Stimulated activated naive CD8-positive, alpha-beta T cell treated with anti-CD3 and anti-CD28 coated beads, Interleukin-15, Interleukin-2, amounts not matched to agents 100 ng/mL and 50 ng/mL, for 24 hours (primary cell): Measurements from ENCODE around the gene AP2A2.
"Not testable (repeated sequence)": the region's sequence is repeated elsewhere in the genome, so short reads cannot be mapped to it uniquely, and the experiment has no call there.

Experiments used
- H3K27ac Mint-ChIP-seq: one replicate; pipeline ENCODE4 v1.8.0; 2021; ENCODE audit warnings: mild to moderate bottlenecking, mixed read lengths
- H3K27me3 Mint-ChIP-seq: one replicate; pipeline ENCODE4 v1.8.0; 2021; ENCODE audit warnings: mixed read lengths
- H3K36me3 Mint-ChIP-seq: one replicate; pipeline ENCODE4 v1.8.0; 2021; ENCODE audit warnings: low read depth, mixed read lengths
- H3K4me1 Mint-ChIP-seq: one replicate; pipeline ENCODE4 v1.8.0; 2021; ENCODE audit warnings: low read depth, mixed read lengths
- H3K4me3 Mint-ChIP-seq: one replicate; pipeline ENCODE4 v1.8.0; 2021; ENCODE audit warnings: mild to moderate bottlenecking, mixed read lengths
- H3K9me3 Mint-ChIP-seq: one replicate; pipeline ENCODE4 v1.8.0; 2021; ENCODE audit warnings: mixed read lengths

Gene AP2A2

GRCh38 chr11:947744-948143 is 22.1 kb downstream of the AP2A2 start:
- Mint-ChIP-seq H3K27ac (no peak overlapping the region), H3K36me3 (peaks cover 50% of the 10 kb centered on the region), H3K4me1 (peaks cover 5% of the 10 kb centered on the region), H3K27me3 (no peaks in the 10 kb centered on the region), H3K9me3 (peaks cover 4% of the 10 kb centered on the region), H3K4me3 (no peak overlapping the region)

DNA sequence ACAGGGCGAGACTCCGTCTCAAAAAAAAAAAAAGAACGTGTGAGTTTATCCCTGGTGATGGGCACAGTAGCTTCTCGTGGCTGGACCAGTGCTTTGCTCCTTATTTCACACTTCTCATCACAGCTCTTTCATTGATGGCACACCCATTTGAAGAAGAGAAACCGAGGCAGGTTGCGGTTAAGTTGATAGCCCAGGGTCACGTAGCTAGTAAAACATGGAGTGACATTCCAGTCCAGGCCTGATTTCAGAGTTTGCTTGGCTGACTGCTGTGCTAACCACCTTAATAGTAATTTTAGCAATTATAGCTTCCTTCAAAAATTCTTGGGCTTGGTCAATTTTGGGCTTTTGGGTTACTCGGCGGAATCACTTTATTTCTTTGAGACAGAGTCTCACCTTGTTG is 25.8 kb downstream of the AP2A2 start:
- Mint-ChIP-seq H3K4me3 (no peak overlapping the region), H3K27ac (no peak overlapping the region), H3K9me3 (peaks cover 4% of the 10 kb centered on the region), H3K4me1 (peaks cover 29% of the 10 kb centered on the region), H3K36me3 (peaks cover 41% of the 10 kb centered on the region), H3K27me3 (no peaks in the 10 kb centered on the region)

DNA sequence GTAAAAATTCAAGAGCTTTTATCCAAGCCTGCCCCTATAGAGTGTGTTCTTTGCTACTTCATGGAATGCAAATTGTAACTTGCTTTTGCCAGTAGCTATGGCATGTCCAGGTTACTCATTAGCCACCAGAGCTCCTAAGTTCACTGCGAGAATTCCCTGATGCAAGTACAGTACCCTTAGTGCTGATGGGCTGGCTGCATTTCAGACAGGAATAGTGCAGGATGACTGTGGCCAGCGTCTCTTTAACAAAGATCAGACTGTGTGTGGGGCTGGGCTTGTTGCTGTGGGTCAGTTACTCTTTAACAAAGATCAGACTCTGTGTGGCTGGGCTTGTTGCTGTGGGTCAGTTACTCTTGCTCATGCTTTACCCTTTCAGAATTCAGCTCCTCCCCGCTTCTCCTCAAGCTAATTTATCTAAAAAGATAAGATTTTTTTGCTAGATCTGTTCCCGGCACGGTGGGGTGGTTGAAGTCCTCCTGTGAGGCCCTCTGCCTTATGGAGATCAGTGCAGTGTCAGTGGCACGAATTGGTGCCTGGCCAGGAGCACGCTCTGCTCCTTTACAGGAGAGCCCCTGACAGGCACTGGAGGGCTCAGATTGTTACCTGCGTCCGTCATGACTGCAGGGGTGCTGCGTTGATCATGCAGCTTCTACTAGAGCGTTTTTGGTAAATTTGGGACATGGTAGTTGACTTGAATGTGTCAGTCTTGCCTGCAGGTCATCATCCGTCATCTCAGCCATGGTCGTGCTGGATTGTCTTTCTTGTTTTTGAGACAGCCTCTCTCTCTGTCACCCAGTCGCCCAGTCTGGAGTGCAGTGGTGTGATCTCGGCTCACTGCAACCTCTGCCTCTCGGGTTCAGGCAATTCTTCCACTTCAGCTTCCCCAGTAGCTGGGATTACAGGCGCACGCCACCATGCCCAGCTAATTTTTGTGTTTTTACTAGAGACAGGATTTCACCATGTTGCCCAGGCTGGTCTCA is 27.0 kb downstream of the AP2A2 start:
- H3K27me3 Mint-ChIP-seq, result no peaks in the 10 kb centered on the region
- no peak overlapping the region for H3K27ac Mint-ChIP-seq

GRCh38 chr11:953512-953911 is 27.8 kb downstream of the AP2A2 start:
- H3K36me3 Mint-ChIP-seq, result peaks cover 30% of the 10 kb centered on the region
- peaks cover 29% of the 10 kb centered on the region for H3K4me1 Mint-ChIP-seq
- no peak overlapping the region for H3K4me3 Mint-ChIP-seq
- no peaks in the 10 kb centered on the region for H3K9me3 Mint-ChIP-seq
- no peak overlapping the region for H3K27ac Mint-ChIP-seq
- no peaks in the 10 kb centered on the region for H3K27me3 Mint-ChIP-seq

More for the DNA sequence above, 27.0 kb downstream of the AP2A2 start:
- Mint-ChIP-seq H3K4me1 (peaks cover 29% of the 10 kb centered on the region), H3K4me3 (no peak overlapping the region), H3K36me3 (peaks cover 37% of the 10 kb centered on the region), H3K9me3 (peaks cover 4% of the 10 kb centered on the region)

- Mint-ChIP-seq H3K36me3 (peaks cover 25% of the 10 kb centered on the region), H3K27me3 (no peaks in the 10 kb centered on the region), H3K4me1 (peaks cover 29% of the 10 kb centered on the region), H3K4me3 (no peak overlapping the region), H3K9me3 (no peaks in the 10 kb centered on the region), H3K27ac (peak overlapping the region; percentile 23)
Measured at GRCh38 chr11:954392-955153, 28.9 kb downstream of the AP2A2 start.

- H3K36me3 Mint-ChIP-seq, result peaks cover 16% of the 10 kb centered on the region
- peaks cover 29% of the 10 kb centered on the region for H3K4me1 Mint-ChIP-seq
- H3K27ac Mint-ChIP-seq, result no peak overlapping the region
- H3K4me3 Mint-ChIP-seq, result no peak overlapping the region
- H3K9me3 Mint-ChIP-seq, result no peaks in the 10 kb centered on the region
- H3K27me3 Mint-ChIP-seq, result no peaks in the 10 kb centered on the region
Measured at GRCh38 chr11:955154-956063, 29.7 kb downstream of the AP2A2 start.

DNA sequence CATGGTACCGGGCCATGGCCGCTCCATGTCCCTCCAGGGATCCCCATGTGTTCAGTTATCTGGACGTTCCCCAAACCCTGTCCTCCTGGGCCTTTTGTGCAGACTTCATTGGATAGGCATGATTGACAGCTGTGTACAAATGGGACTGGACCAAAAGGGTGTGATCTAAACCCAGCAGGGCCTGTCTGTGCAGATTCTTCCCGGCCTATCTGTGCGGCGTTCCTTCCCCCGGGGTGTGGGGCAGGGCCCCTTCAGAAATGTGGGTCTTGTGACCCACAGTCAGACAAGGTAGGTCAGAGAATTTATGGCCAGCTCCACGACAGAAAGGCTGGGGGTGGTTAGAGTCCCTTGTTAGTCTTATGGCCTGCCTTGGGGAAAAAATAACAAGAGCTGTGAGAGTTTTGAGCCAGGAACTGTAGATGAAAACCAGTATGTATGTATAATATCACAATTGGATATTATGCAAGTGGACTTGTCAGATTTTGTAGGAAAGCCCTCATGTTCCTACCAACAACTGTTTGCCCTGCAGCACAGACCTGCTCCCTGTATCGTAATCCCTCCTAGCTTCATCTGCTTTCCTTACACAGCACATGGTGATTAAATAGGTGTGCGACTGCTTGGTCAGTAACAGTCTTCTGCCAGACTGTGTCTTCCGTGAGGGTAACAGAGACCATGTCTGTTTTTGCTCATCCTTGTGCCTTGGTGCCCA is 31.7 kb downstream of the AP2A2 start:
- no peaks in the 10 kb centered on the region for H3K9me3 Mint-ChIP-seq
- H3K4me1 Mint-ChIP-seq, result peaks cover 28% of the 10 kb centered on the region
- peaks cover 14% of the 10 kb centered on the region for H3K36me3 Mint-ChIP-seq
- H3K27ac Mint-ChIP-seq, result no peak overlapping the region
- H3K27me3 Mint-ChIP-seq, result no peaks in the 10 kb centered on the region
- no peak overlapping the region for H3K4me3 Mint-ChIP-seq

- H3K27me3 Mint-ChIP-seq, result no peaks in the 10 kb centered on the region
- no peak overlapping the region for H3K4me3 Mint-ChIP-seq
- no peak overlapping the region for H3K27ac Mint-ChIP-seq
- peaks cover 14% of the 10 kb centered on the region for H3K36me3 Mint-ChIP-seq
- H3K9me3 Mint-ChIP-seq, result no peaks in the 10 kb centered on the region
- peaks cover 22% of the 10 kb centered on the region for H3K4me1 Mint-ChIP-seq
Measured at GRCh38 chr11:958101-958500, 32.4 kb downstream of the AP2A2 start.

DNA sequence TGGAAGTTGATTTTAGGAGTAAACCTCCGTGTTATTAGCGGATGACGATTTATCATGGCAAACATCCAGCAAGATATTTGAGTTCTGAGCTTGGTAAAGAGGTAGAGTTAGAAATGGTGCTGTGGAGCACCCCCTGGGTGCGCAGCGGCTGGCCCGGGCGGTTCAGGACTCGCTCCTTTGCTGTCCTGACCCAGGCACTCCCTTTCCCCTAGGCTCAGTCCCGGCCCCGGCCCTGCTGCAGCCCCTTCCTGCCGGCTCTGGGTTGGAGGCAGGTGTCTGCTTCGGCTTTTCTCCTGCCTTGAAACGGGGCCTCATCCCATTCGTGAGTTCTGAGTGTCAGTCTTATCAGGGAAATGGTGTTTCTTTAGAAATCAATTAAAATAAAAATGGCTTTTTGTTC is 33.4 kb downstream of the AP2A2 start:
- H3K27ac Mint-ChIP-seq, result no peak overlapping the region
- peaks cover 21% of the 10 kb centered on the region for H3K36me3 Mint-ChIP-seq
- no peaks in the 10 kb centered on the region for H3K27me3 Mint-ChIP-seq
- peaks cover 17% of the 10 kb centered on the region for H3K4me1 Mint-ChIP-seq
- H3K9me3 Mint-ChIP-seq, result no peaks in the 10 kb centered on the region
- no peak overlapping the region for H3K4me3 Mint-ChIP-seq

- no peak overlapping the region for H3K4me3 Mint-ChIP-seq
- no peaks in the 10 kb centered on the region for H3K27me3 Mint-ChIP-seq
- H3K9me3 Mint-ChIP-seq, result no peaks in the 10 kb centered on the region
- no peak overlapping the region for H3K27ac Mint-ChIP-seq
- H3K36me3 Mint-ChIP-seq, result peaks cover 21% of the 10 kb centered on the region
- peaks cover 12% of the 10 kb centered on the region for H3K4me1 Mint-ChIP-seq
Measured at GRCh38 chr11:959608-960007, 33.9 kb downstream of the AP2A2 start.

DNA sequence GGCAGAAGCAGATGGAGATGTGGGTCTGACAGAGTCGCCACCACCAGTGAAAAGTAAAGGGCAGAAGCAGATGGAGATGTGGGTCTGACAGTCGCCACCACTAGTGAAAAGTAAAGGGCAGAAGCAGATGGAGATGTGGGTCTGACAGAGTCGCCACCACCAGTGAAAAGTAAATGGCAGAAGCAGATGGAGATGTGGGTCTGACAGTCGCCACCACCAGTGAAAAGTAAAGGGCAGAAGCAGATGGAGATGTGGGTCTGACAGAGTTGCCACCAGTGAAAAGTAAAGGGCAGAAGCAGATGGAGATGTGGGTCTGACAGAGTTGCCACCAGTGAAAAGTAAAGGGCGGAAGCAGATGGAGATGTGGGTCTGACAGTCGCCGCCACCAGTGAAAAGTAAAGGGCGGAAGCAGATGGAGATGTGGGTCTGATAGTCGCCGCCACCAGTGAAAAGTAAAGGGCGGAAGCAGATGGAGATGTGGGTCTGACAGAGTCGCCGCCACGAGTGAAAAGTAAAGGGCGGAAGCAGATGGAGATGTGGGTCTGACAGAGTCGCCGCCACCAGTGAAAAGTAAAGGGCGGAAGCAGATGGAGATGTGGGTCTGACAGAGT is 35.7 kb downstream of the AP2A2 start:
- H3K27ac Mint-ChIP-seq, H3K9me3 Mint-ChIP-seq, H3K4me1 Mint-ChIP-seq, H3K27me3 Mint-ChIP-seq, H3K4me3 Mint-ChIP-seq: not testable (repeated sequence)
- H3K36me3 Mint-ChIP-seq, result peaks cover 22% of the 10 kb centered on the region

- Mint-ChIP-seq H3K27me3 (no peaks in the 10 kb centered on the region), H3K4me3 (no peak overlapping the region), H3K27ac (no peak overlapping the region), H3K36me3 (peaks cover 22% of the 10 kb centered on the region), H3K4me1 (peaks cover 10% of the 10 kb centered on the region), H3K9me3 (no peaks in the 10 kb centered on the region)
Measured at GRCh38 chr11:961921-962320, 36.3 kb downstream of the AP2A2 start.

GRCh38 chr11:962688-963087 is 37.0 kb downstream of the AP2A2 start:
- Mint-ChIP-seq H3K27ac (no peak overlapping the region), H3K36me3 (peaks cover 22% of the 10 kb centered on the region), H3K4me3 (no peak overlapping the region), H3K4me1 (peaks cover 10% of the 10 kb centered on the region), H3K27me3 (no peaks in the 10 kb centered on the region), H3K9me3 (no peaks in the 10 kb centered on the region)

- Mint-ChIP-seq H3K9me3 (no peaks in the 10 kb centered on the region), H3K4me3 (no peak overlapping the region), H3K27me3 (no peaks in the 10 kb centered on the region), H3K27ac (no peak overlapping the region), H3K4me1 (peaks cover 16% of the 10 kb centered on the region), H3K36me3 (peaks cover 19% of the 10 kb centered on the region)
Measured at GRCh38 chr11:963852-964251, 38.2 kb downstream of the AP2A2 start.
